Measurements from ENCODE around the gene HEATR5A. TPM values are rescaled to one million over a fixed set of nuclear protein-coding genes. Genes with fewer than 3 reads are reported as not detected.
A peak's percentile ranks its signal among the peaks of the same experiment; 100 is the strongest.

The HEATR5A gene
- total and polyA plus RNA-seq, 2 experiments from 2014 or later = 25.8 to 32.5 TPM

DNA sequence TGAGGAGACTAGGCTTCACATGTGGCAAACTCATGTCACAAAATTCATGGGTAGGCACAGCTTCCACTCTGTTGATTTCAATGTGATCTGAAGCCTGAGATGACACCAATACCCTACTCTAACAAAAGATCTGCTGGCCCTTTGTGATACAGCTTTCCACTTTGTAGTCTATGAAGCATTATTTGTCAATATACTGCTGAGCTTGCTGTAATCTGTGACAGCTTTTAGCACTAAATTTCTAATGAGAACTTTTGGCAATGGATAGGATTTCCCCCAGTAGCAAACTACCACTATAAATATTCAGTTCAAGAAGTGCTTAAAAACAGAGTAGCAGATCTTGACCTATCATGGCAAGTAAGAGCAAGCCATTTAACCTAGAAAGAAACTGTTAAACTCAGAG is 5.6 kb upstream of the HEATR5A start:
- Histone ChIP-seq H4K20me1 (replicated peaks; ENCODE audit: insufficient read depth) (no peaks in the 10 kb centered on the region), H3K4me2 (no peak overlapping the region), H3K4me3 (no peak overlapping the region), H3K27ac (ENCODE audit: low read depth) (peak overlapping the region; percentile 8; the same call in 1 of the 2 replicates), H3K9me2 (ENCODE audit: insufficient read depth) (peaks cover 3% of the 10 kb centered on the region; the same call in 1 of the 2 replicates), H3K79me2 (replicated peaks; ENCODE audit: insufficient read depth) (no peaks in the 10 kb centered on the region), H3F3A (replicated peaks; ENCODE audit: low read depth) (no peaks in the 10 kb centered on the region), H3K4me1 (ENCODE audit: insufficient read depth) (no peaks in the 10 kb centered on the region), H3K27me3 (ENCODE audit: insufficient read depth) (no peaks in the 10 kb centered on the region), H2AFZ (peak overlapping the region; percentile 57; the same call in 1 of the 2 replicates), H3K36me3 (ENCODE audit: insufficient read depth) (no peaks in the 10 kb centered on the region)
- Mint-ChIP-seq H3K9me3 (no peaks in the 10 kb centered on the region), H3K36me3 (ENCODE audit: low read depth) (no peaks in the 10 kb centered on the region), H3K27me3 (ENCODE audit: insufficient read depth, low read depth, poor library complexity) (no peaks in the 10 kb centered on the region), H3K27ac (no peak overlapping the region), H3K4me1 (peaks cover 16% of the 10 kb centered on the region; the same call in 2 of the 3 replicates), H3K4me3 (no peak overlapping the region)
- DNase-seq (ENCODE audit: low spot score) (no peak), ATAC-seq (no peak)
- TF ChIP-seq, protein P1, sequence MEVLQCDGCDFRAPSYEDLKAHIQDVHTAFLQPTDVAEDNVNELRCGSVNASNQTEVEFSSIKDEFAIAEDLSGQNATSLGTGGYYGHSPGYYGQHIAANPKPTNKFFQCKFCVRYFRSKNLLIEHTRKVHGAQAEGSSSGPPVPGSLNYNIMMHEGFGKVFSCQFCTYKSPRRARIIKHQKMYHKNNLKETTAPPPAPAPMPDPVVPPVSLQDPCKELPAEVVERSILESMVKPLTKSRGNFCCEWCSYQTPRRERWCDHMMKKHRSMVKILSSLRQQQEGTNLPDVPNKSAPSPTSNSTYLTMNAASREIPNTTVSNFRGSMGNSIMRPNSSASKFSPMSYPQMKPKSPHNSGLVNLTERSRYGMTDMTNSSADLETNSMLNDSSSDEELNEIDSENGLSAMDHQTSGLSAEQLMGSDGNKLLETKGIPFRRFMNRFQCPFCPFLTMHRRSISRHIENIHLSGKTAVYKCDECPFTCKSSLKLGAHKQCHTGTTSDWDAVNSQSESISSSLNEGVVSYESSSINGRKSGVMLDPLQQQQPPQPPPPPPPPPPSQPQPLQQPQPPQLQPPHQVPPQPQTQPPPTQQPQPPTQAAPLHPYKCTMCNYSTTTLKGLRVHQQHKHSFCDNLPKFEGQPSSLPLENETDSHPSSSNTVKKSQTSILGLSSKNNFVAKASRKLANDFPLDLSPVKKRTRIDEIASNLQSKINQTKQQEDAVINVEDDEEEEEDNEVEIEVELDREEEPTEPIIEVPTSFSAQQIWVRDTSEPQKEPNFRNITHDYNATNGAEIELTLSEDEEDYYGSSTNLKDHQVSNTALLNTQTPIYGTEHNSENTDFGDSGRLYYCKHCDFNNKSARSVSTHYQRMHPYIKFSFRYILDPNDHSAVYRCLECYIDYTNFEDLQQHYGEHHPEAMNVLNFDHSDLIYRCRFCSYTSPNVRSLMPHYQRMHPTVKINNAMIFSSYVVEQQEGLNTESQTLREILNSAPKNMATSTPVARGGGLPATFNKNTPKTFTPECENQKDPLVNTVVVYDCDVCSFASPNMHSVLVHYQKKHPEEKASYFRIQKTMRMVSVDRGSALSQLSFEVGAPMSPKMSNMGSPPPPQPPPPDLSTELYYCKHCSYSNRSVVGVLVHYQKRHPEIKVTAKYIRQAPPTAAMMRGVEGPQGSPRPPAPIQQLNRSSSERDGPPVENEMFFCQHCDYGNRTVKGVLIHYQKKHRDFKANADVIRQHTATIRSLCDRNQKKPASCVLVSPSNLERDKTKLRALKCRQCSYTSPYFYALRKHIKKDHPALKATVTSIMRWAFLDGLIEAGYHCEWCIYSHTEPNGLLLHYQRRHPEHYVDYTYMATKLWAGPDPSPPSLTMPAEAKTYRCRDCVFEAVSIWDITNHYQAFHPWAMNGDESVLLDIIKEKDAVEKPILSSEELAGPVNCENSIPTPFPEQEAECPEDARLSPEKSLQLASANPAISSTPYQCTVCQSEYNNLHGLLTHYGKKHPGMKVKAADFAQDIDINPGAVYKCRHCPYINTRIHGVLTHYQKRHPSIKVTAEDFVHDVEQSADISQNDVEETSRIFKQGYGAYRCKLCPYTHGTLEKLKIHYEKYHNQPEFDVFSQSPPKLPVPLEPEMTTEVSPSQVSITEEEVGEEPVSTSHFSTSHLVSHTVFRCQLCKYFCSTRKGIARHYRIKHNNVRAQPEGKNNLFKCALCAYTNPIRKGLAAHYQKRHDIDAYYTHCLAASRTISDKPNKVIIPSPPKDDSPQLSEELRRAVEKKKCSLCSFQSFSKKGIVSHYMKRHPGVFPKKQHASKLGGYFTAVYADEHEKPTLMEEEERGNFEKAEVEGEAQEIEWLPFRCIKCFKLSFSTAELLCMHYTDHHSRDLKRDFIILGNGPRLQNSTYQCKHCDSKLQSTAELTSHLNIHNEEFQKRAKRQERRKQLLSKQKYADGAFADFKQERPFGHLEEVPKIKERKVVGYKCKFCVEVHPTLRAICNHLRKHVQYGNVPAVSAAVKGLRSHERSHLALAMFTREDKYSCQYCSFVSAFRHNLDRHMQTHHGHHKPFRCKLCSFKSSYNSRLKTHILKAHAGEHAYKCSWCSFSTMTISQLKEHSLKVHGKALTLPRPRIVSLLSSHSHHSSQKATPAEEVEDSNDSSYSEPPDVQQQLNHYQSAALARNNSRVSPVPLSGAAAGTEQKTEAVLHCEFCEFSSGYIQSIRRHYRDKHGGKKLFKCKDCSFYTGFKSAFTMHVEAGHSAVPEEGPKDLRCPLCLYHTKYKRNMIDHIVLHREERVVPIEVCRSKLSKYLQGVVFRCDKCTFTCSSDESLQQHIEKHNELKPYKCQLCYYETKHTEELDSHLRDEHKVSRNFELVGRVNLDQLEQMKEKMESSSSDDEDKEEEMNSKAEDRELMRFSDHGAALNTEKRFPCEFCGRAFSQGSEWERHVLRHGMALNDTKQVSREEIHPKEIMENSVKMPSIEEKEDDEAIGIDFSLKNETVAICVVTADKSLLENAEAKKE (CRISPR knock-in tag; IDR thresholded peaks at IDR 0.05) = no peak
- TF ChIP-seq ZNF331 (CRISPR knock-in tag; IDR thresholded peaks at IDR 0.05; ENCODE audit: low read depth) (no peak), STAT1 (IDR thresholded peaks at IDR 0.05; ENCODE audit: unreplicated experiment) (no peak), EZH2phosphoT487 (IDR thresholded peaks at IDR 0.05; ENCODE audit: unreplicated experiment) (no peak), JUNB (IDR thresholded peaks at IDR 0.05; ENCODE audit: unreplicated experiment) (no peak), NANOG (IDR thresholded peaks at IDR 0.05; ENCODE audit: borderline replicate concordance) (no peak), EZH2 (IDR thresholded peaks at IDR 0.05; ENCODE audit: low read depth, unreplicated experiment) (no peak), POLR2AphosphoS5 (IDR thresholded peaks at IDR 0.05; ENCODE audit: low read depth) (no peak), ZNF114 (CRISPR knock-in tag; IDR thresholded peaks at IDR 0.05) (no peak), CREB1 (CRISPR knock-in tag; IDR thresholded peaks at IDR 0.05; ENCODE audit: low read depth) (no peak)
- TF ChIP-seq, protein P2, sequence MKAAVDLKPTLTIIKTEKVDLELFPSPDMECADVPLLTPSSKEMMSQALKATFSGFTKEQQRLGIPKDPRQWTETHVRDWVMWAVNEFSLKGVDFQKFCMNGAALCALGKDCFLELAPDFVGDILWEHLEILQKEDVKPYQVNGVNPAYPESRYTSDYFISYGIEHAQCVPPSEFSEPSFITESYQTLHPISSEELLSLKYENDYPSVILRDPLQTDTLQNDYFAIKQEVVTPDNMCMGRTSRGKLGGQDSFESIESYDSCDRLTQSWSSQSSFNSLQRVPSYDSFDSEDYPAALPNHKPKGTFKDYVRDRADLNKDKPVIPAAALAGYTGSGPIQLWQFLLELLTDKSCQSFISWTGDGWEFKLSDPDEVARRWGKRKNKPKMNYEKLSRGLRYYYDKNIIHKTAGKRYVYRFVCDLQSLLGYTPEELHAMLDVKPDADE (IDR thresholded peaks at IDR 0.05) = no peak
- TF ChIP-seq, protein P3, sequence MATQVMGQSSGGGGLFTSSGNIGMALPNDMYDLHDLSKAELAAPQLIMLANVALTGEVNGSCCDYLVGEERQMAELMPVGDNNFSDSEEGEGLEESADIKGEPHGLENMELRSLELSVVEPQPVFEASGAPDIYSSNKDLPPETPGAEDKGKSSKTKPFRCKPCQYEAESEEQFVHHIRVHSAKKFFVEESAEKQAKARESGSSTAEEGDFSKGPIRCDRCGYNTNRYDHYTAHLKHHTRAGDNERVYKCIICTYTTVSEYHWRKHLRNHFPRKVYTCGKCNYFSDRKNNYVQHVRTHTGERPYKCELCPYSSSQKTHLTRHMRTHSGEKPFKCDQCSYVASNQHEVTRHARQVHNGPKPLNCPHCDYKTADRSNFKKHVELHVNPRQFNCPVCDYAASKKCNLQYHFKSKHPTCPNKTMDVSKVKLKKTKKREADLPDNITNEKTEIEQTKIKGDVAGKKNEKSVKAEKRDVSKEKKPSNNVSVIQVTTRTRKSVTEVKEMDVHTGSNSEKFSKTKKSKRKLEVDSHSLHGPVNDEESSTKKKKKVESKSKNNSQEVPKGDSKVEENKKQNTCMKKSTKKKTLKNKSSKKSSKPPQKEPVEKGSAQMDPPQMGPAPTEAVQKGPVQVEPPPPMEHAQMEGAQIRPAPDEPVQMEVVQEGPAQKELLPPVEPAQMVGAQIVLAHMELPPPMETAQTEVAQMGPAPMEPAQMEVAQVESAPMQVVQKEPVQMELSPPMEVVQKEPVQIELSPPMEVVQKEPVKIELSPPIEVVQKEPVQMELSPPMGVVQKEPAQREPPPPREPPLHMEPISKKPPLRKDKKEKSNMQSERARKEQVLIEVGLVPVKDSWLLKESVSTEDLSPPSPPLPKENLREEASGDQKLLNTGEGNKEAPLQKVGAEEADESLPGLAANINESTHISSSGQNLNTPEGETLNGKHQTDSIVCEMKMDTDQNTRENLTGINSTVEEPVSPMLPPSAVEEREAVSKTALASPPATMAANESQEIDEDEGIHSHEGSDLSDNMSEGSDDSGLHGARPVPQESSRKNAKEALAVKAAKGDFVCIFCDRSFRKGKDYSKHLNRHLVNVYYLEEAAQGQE (IDR thresholded peaks at IDR 0.05; ENCODE audit: unreplicated experiment) = no peak
- TF ChIP-seq, protein P4, sequence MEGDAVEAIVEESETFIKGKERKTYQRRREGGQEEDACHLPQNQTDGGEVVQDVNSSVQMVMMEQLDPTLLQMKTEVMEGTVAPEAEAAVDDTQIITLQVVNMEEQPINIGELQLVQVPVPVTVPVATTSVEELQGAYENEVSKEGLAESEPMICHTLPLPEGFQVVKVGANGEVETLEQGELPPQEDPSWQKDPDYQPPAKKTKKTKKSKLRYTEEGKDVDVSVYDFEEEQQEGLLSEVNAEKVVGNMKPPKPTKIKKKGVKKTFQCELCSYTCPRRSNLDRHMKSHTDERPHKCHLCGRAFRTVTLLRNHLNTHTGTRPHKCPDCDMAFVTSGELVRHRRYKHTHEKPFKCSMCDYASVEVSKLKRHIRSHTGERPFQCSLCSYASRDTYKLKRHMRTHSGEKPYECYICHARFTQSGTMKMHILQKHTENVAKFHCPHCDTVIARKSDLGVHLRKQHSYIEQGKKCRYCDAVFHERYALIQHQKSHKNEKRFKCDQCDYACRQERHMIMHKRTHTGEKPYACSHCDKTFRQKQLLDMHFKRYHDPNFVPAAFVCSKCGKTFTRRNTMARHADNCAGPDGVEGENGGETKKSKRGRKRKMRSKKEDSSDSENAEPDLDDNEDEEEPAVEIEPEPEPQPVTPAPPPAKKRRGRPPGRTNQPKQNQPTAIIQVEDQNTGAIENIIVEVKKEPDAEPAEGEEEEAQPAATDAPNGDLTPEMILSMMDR (conservative IDR thresholded peaks at IDR 0.05; ENCODE audit: low read depth in 2 of 2) = no peak

All from GM23338 (cell line).